ENCODE results near the gene CDH4.

Gene CDH4

GRCh38 chr20:61645732-61646131 lies 393.7 kb downstream of the CDH4 start:
- DNase-seq = no peak

- DNase-seq = no peak
Observed at GRCh38 chr20:61646453-61646852, 394.4 kb downstream of the CDH4 start.

GRCh38 chr20:61646986-61647385 lies 394.9 kb downstream of the CDH4 start:
- no peak for DNase-seq

- no peak for DNase-seq
Observed at GRCh38 chr20:61647702-61648101, 395.6 kb downstream of the CDH4 start.

GRCh38 chr20:61649105-61649859 lies 397.2 kb downstream of the CDH4 start:
- no peak for DNase-seq

- DNase-seq = no peak
Observed at GRCh38 chr20:61649860-61650162, 397.8 kb downstream of the CDH4 start.

- no peak for DNase-seq
Observed at GRCh38 chr20:61650912-61651733, 399.1 kb downstream of the CDH4 start.

GRCh38 chr20:61652146-61652545 lies 400.1 kb downstream of the CDH4 start:
- DNase-seq = no peak

GRCh38 chr20:61654726-61655125 lies 402.7 kb downstream of the CDH4 start:
- DNase-seq = no peak

GRCh38 chr20:61655591-61655990 lies 403.5 kb downstream of the CDH4 start:
- no peak for DNase-seq

- no peak for DNase-seq
Observed at GRCh38 chr20:61656198-61656597, 404.1 kb downstream of the CDH4 start.

GRCh38 chr20:61657721-61658377 lies 405.8 kb downstream of the CDH4 start:
- no peak for DNase-seq

- DNase-seq = no peak
Observed at GRCh38 chr20:61658563-61658962, 406.5 kb downstream of the CDH4 start.

GRCh38 chr20:61659246-61659993 lies 407.4 kb downstream of the CDH4 start:
- no peak for DNase-seq

GRCh38 chr20:61659994-61660346 lies 407.9 kb downstream of the CDH4 start:
- no peak for DNase-seq

- no peak for DNase-seq
Observed at GRCh38 chr20:61660559-61660958, 408.5 kb downstream of the CDH4 start.

- DNase-seq = no peak
Observed at GRCh38 chr20:61661025-61661424, 409.0 kb downstream of the CDH4 start.

- no peak for DNase-seq
Observed at GRCh38 chr20:61661583-61661982, 409.5 kb downstream of the CDH4 start.

GRCh38 chr20:61662226-61662967 lies 410.3 kb downstream of the CDH4 start:
- no peak for DNase-seq

- no peak for DNase-seq
Observed at GRCh38 chr20:61662968-61663331, 410.9 kb downstream of the CDH4 start.

- no peak for DNase-seq
Observed at GRCh38 chr20:61663521-61664425, 411.7 kb downstream of the CDH4 start.

All from CD4-positive, alpha-beta T cell treated with Interleukin-21 for 1 hour (primary cell).